GM10248 (cell line): ENCODE data around the gene EHMT1.

Experiments
- CTCF ChIA-PET: fragments of 300-600 bp; sonication (Branson Sonifier 250); formaldehyde crosslinking; extraction: SDS; loops from one replicate; lab custom pipeline; 2021; ENCODE audit warnings: antibody characterized with exemption; lab: Yijun Ruan, JAX
- POLR2A ChIA-PET: fragments of 350-650 bp; sonication (Branson Sonifier 250); formaldehyde crosslinking; extraction: SDS; loops from one replicate; lab custom pipeline; 2020; ENCODE audit warnings: antibody characterized with exemption; lab: Yijun Ruan, JAX
- DNase-seq: peaks from one replicate; pipeline ENCODE4 v3.0.0; 2012; ENCODE audit errors: extremely low spot score
- CTCF ChIP-seq: IDR thresholded peaks from 2 replicates; pipeline ENCODE4 v1.5.1; 2012; ENCODE audit warnings: mild to moderate bottlenecking, low read depth; ENCODE audit errors: extremely low read depth, missing control alignments, control extremely low read depth

EHMT1 gene

GRCh38 chr9:137789295-137789895 lies 170.6 kb downstream of the EHMT1 start:
- no peak for DNase-seq
- CTCF ChIA-PET = no interaction called here
- POLR2A ChIA-PET = no interaction called here
- no peak for TF ChIP-seq CTCF

- no peak for TF ChIP-seq CTCF
- ChIA-PET CTCF (interaction anchor here (0.9 kb wide), 1 partner anchor 14 kb away, joined by 4 read pairs; no protein-coding TSS in a partner anchor), POLR2A (no interaction called here)
- DNase-seq = no peak
Observed at GRCh38 chr9:137791947-137792346, 173.1 kb downstream of the EHMT1 start.

- CTCF ChIA-PET = no interaction called here
- TF ChIP-seq CTCF = no peak
- POLR2A ChIA-PET = no interaction called here
- no peak for DNase-seq
Observed at GRCh38 chr9:137793196-137793841, 174.5 kb downstream of the EHMT1 start.

GRCh38 chr9:137795156-137795666 lies 176.4 kb downstream of the EHMT1 start:
- ChIA-PET POLR2A (no interaction called here), CTCF (interaction anchor here (1.0 to 1.2 kb wide), 2 partner anchors 29 to 122 kb away, joined by 3 read pairs; no protein-coding TSS in a partner anchor)
- no peak for TF ChIP-seq CTCF
- DNase-seq = no peak

- POLR2A ChIA-PET = no interaction called here
Observed at GRCh38 chr9:137797206-137798120, 178.7 kb downstream of the EHMT1 start.

More at GRCh38 chr9:137797206-137798120, 178.7 kb downstream of the EHMT1 start:
- CTCF ChIA-PET = interaction anchor here (0.8 kb wide), 1 partner anchor 125 kb away, joined by 3 read pairs; no protein-coding TSS in a partner anchor
- no peak for DNase-seq
- TF ChIP-seq CTCF = no peak
